ENCODE results near the gene POLR1C.

POLR1C gene

GRCh38 chr6:43496370-43497128 lies 20.3 kb upstream of the POLR1C start:
- TF ChIP-seq SIN3A (IDR thresholded peaks at IDR 0.05; ENCODE audit: borderline replicate concordance, insufficient read depth, low read length) (no peak), REST (IDR thresholded peaks at IDR 0.05; ENCODE audit: insufficient read depth in 1 of 2, low read depth in 2 of 2, low read length in 2 of 2) (no peak), TAF1 (IDR thresholded peaks at IDR 0.05; ENCODE audit: borderline replicate concordance, insufficient read depth, low read length) (no peak), POLR2AphosphoS5 (IDR thresholded peaks at IDR 0.05; ENCODE audit: low read depth, low read length) (no peak), FOXP2 (optimal IDR thresholded peaks at IDR 0.05; ENCODE audit: borderline replicate concordance, extremely low read depth, extremely low read length, insufficient read depth) (no peak)

- TF ChIP-seq SIN3A (IDR thresholded peaks at IDR 0.05; ENCODE audit: borderline replicate concordance, insufficient read depth, low read length) (no peak), TAF1 (IDR thresholded peaks at IDR 0.05; ENCODE audit: borderline replicate concordance, insufficient read depth, low read length) (no peak), POLR2AphosphoS5 (IDR thresholded peaks at IDR 0.05; ENCODE audit: low read depth, low read length) (no peak), REST (IDR thresholded peaks at IDR 0.05; ENCODE audit: insufficient read depth in 1 of 2, low read depth in 2 of 2, low read length in 2 of 2) (no peak), FOXP2 (optimal IDR thresholded peaks at IDR 0.05; ENCODE audit: borderline replicate concordance, extremely low read depth, extremely low read length, insufficient read depth) (no peak)
Observed at GRCh38 chr6:43497129-43497396, 19.8 kb upstream of the POLR1C start.

GRCh38 chr6:43497689-43498088 lies 19.2 kb upstream of the POLR1C start:
- TF ChIP-seq SIN3A (IDR thresholded peaks at IDR 0.05; ENCODE audit: borderline replicate concordance, insufficient read depth, low read length), result no peak
- no peak for TF ChIP-seq FOXP2 (optimal IDR thresholded peaks at IDR 0.05; ENCODE audit: borderline replicate concordance, extremely low read depth, extremely low read length, insufficient read depth)
- TF ChIP-seq TAF1 (IDR thresholded peaks at IDR 0.05; ENCODE audit: borderline replicate concordance, insufficient read depth, low read length), result no peak

GRCh38 chr6:43499028-43499815 lies 17.7 kb upstream of the POLR1C start:
- peak; percentile 32 for TF ChIP-seq FOXP2 (optimal IDR thresholded peaks at IDR 0.05; ENCODE audit: borderline replicate concordance, extremely low read depth, extremely low read length, insufficient read depth)
- peak; percentile 14; the same call in 1 of the 2 replicates for TF ChIP-seq TAF1 (IDR thresholded peaks at IDR 0.05; ENCODE audit: borderline replicate concordance, insufficient read depth, low read length)
- TF ChIP-seq POLR2AphosphoS5 (IDR thresholded peaks at IDR 0.05; ENCODE audit: low read depth, low read length), result no peak
- peak; percentile 62; the same call in 1 of the 2 replicates for TF ChIP-seq SIN3A (IDR thresholded peaks at IDR 0.05; ENCODE audit: borderline replicate concordance, insufficient read depth, low read length)
- peak in 1 of 2 experiments; percentile 69; a peak in 1 of 4 replicates for TF ChIP-seq REST (IDR thresholded peaks at IDR 0.05; ENCODE audit: insufficient read depth in 1 of 2, low read depth in 2 of 2, low read length in 2 of 2)

GRCh38 chr6:43500921-43501320 lies 16.0 kb upstream of the POLR1C start:
- TF ChIP-seq SIN3A (IDR thresholded peaks at IDR 0.05; ENCODE audit: borderline replicate concordance, insufficient read depth, low read length) (no peak), REST (IDR thresholded peaks at IDR 0.05; ENCODE audit: insufficient read depth in 1 of 2, low read depth in 2 of 2, low read length in 2 of 2) (no peak), FOXP2 (optimal IDR thresholded peaks at IDR 0.05; ENCODE audit: borderline replicate concordance, extremely low read depth, extremely low read length, insufficient read depth) (no peak), POLR2AphosphoS5 (IDR thresholded peaks at IDR 0.05; ENCODE audit: low read depth, low read length) (no peak), TAF1 (IDR thresholded peaks at IDR 0.05; ENCODE audit: borderline replicate concordance, insufficient read depth, low read length) (no peak)

All from PFSK-1 (cell line).